Measurements from ENCODE around the gene ETFBKMT.
A peak's percentile ranks its signal among the peaks of the same experiment; 100 is the strongest.

Gene ETFBKMT, protein sequence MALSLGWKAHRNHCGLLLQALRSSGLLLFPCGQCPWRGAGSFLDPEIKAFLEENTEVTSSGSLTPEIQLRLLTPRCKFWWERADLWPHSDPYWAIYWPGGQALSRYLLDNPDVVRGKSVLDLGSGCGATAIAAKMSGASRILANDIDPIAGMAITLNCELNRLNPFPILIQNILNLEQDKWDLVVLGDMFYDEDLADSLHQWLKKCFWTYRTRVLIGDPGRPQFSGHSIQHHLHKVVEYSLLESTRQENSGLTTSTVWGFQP

DNA sequence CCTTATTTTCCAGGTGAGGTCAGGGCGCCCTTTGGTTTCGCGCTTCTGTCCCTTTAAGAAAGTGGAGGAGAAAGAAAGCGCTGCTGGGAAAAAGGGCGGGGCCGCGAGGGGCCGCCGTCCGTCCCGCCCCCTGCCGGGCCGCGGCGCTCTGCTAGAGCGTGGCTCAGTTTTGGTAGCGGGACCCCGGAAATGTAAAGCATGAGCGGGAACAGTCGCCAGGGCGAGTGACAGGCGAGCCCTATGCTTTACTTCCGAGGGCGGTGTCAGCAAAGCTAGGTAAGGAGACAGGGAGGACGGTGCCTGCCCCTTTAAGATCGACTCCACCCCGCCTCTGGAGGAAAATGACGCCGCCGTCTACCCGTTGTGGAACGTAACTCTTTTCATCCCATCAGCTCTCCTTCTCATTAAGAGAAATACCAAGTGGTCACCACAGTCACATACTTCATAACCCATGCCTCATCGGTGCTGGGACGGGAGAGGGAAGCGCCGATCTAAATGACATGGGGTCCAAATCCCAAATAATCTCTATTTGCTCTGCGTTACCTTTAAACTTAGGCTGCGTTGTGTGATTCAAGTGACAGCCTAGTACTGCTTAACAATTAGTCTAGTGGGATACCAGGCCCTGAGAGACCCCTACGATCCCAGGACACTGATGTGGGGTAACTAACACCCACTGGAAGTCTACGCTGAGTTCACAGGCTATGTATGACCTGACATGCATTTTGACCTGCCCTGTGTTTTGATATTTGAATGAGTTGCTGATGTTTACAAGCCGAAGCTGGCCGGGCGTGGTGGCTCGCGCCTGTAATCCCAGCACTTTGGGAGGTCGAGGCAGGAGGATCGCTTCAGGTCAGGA is at the start of gene ETFBKMT:
Gene ETFBKMT, plus strand, starts transcription at position 602 of the 856 bp plus-strand sequence. CDS start 2,266 bp downstream, outside the sequence.
- FAIRE-seq (no peak), DNase-seq (ENCODE audit: low spot score) (peak; percentile 89)

DNA sequence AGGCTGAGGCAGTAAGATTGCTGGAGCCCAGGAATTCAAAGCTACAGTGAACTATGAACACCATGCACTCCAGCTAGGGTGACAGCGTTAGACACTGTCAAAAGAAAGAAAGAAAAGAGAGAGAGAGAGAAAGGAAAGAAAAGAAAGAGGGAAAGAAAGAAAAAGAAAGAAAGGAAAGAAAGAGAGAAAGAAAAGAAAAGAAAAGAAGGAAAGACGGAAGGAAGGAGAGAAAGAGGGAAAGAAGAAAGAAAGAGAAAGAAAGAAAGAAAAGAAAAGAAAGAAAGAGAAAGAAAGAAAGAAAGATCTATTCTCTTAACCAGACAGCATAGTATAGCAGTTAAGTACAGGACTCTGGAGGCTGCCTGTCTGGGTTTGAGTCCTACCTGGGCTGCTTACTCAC is 46.7 kb upstream of the ETFBKMT start:
- DNase-seq (ENCODE audit: low spot score) (no peak), FAIRE-seq (no peak)

DNA sequence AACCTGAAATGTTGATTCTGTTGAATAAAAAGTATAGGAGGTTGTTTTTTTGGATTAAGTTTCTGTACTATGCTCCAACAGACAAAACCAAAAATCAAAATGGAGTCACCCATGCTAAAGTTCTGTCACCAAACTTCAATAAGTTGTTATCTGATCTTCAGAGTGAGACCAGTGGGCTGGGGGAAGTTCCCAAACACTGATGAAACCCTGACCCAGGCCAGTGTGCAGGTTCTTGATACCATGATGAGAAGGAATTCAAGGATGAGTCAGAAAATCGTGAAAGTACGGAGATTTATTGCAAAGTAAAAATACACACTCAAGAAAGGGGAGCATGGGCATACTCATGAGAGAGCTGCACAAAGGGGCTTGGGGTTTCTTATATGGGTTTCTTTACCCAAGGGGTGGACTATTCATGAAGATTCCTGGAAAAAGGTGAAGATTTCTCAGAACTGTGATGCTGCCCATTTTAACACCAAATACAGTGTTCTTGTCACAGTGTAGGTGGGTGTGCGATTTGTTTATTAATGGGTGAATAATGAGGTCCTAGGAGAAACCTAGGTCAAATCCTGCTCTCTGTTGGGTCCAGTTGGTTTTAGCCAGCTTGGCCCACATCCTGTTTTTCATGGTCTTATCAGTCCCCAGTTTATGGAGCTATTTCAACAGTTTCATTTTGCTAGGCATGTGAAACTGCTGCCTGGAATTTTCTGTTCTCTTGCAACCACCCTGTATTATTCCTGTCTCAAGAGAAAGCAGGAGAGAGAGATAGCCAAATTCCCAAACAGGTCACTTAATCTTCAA is 41.1 kb upstream of the ETFBKMT start:
- FAIRE-seq (no peak), DNase-seq (ENCODE audit: low spot score) (no peak)

DNA sequence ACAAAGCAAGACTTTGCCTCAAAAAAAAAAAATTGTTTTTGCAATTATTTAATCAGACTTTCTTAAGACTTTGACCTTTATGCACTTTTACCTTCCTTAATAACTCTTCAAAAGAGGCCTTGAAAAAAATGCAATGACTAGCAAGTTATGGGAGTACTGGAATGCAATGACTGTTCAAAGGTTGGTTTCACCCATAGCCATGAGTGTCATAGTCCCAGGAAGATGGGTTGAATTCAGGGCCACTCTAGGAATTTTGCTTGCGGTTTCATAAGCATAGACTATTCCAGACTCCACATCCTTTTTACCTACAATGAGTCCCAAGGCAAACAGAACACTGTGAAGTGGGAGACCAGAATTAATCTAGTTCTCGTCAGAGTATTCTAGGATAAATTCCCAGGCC is 39.2 kb upstream of the ETFBKMT start:
- FAIRE-seq (no peak), DNase-seq (ENCODE audit: low spot score) (peak; percentile 38)

DNA sequence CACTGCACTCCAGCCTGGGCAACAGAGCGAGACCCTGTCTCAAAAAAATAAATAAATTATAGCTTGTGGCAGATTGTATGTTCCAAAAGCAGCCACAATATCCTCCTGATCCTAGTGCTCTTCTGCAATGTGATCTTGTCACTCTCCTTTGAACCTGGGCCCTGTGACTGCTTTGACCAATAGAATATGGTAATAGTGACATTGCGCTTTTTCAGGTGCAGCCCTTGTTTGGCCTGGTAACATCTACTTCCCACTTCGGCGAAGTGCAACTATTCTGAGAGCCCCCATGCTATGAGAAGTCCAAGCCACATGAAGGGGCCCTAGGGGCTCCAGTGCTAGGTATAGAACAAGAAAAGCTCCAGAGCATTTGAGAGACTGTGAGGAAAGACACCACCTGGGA is 37.5 kb upstream of the ETFBKMT start:
- DNase-seq (ENCODE audit: low spot score): no peak
- no peak for FAIRE-seq

DNA sequence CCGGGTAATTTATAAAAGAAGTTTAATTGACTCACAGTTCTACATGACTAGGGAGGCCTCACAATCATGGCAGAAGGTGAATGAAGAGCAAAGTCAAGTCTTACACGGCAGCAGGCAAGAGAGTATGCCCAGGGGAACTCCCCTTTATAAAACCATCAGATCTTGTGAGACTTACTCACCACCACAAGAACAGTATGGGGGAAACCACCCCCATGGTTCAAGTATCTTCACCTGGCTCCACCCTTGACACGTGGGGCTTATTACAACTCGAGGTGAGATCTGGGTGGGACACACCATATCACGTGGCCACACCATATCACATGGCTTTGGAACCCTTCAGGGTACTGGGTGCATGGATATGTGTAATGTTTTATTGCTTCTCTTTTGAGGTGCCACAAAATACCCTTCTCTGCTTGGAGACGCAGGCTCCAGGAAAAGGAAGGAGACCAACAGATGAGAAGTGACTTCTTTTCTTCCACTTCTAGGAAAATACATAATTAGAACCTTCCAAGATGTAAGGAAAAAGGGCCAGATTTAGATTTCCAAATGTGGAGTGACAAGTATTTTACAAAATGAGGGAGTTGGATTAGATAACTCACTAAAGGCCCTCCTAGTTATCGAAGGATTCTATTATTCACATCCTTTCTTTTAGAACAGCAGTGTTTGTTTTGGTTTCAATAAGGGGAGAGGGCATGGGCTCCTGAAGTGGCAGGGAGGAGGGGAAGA is 33.1 kb upstream of the ETFBKMT start:
- FAIRE-seq: no peak
- no peak for DNase-seq (ENCODE audit: low spot score)

DNA sequence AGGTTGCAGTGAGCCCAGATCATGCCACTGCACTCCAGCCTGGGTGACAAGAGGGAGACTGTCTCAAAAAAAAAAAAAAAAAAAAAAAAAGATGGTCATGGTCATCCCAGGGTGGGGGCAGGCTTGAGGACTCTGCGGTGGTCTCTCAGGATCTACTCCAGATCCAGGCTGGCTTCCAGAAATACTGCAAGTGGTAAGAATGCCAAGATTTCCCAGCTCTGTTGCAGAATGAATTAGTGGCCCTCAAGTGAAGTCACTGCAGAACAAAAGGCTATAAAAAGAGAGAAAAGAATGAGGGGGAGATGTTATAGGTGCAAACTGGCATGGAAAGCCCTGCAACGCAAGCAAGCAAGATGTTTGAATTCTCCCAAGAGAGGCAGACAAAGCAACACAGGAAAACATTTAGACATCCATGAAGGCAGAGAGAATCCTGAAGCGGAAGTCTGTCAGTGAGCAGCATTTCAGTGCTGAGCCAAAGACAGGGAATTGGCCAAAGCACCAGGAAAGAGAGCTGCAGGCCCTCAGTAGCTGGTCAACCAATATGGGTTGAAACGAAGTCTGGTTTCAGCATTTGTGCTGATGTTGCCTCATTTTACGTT is 31.9 kb upstream of the ETFBKMT start:
- DNase-seq (ENCODE audit: low spot score): no peak
- FAIRE-seq: no peak

DNA sequence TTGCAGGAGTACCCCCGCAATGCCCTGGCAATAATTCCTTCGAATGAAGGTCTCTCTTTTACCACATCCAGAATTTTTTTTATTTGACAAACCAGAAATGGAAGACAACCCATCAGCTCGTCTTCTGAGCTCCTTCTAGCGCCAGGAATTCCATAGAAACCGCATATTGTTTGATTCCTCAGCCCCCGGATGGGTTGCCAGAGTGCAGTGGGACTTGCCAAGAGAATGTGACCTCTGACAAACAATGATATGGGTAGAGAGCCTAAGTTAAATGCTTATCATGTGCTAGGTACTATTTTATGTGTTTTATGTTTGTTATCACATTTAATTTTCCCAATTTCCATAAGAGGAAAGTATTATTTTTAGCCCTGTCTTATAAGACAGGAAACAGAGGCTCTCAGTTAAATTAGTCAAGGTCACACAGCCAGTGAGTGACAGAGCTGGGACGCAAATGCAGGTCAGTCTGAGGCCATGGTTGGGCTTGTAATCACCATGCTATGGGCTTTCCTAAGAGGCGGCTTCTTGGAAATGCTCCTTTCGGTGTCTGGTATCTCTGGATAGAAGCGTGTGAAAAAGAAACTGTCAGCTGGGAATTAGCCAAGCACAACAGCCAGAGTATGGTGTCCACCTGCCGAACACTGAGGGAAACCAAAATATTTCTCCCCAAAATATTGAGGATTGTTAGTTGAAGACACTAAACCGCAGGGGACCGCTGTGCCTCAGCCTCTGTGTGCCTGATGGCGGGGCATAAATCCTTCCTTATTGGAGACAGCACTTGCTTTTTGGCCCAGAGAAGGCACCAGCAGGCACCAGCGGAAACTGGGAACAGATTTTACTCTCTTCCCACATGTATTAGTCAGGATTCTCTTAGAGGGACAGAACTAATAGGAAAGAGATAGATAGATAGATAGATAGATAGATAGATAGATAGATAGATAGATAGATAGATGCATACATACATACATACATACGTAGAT is 29.4 kb upstream of the ETFBKMT start:
- no peak for DNase-seq (ENCODE audit: low spot score)
- FAIRE-seq: no peak

DNA sequence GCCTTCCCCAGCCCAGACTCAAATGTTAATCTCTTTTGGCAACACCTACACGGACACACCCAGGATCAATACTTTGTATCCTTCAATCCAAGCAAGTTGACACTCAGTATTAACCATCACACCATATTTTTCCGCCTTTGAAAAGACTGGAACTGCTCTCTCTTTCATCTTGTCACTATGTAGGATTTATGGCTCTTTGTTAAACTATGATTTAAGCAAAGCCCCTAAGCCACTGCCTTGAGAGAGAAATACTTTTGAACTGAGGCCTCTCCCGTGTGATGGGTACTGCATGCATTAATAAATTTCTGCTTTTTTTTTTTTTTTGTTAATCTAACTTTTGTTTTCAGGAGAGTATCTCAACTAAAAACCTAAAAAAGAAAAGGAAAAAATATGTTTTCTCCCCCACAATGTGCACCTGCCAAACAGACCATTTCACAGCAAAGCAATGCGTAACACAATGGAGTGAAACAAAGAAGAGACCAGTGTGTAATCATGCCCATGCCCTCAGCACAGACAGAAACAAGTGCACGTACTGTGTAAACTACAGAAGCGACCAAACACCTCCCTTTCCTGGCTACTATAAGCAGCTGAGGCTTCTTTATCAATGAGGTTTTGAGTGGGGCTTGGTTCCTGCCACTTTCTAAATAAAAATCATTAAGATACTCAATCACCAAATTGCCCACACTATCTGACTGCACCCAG is 28.3 kb upstream of the ETFBKMT start:
- no peak for FAIRE-seq

DNA sequence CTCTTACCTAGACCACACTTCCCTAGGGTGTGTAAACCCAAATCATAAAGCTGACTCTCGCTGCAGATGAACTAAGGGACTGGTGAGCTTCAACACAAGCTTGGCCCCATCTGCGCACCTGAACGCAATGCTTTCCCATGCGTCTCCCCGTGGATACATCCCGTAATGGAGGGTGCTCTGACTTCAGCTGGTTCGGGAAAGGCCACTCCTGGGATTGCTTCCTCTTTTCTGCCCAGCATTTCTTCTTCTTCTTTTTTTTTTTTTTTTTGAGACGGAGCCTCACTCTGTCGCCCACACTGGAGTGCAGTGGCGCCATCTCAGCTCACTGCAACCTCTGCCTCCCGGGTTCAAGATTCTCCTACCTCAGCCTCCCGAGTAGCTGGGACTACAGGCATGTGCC is 27.7 kb upstream of the ETFBKMT start:
- DNase-seq (ENCODE audit: low spot score) (no peak), FAIRE-seq (no peak)

More for the DNA sequence above, 28.3 kb upstream of the ETFBKMT start:
- DNase-seq (ENCODE audit: low spot score): no peak

DNA sequence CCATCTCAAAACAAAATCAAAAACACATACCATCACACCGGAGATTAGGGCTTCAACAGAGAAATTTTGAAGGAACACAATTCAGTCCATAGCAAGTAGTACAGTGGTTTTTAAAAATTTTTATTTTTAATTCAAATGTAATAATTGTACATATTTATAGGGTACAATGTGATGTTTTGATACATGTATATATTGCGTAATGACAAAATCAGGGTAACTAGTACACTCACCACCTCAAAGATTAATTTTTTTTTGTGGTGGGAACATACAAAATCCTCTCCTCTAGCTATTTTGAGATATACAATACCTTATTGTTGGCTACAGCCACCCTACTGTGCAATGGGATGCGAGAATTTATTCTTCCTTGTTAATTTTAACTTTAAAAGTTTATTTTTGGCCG is 26.0 kb upstream of the ETFBKMT start:
- DNase-seq (ENCODE audit: low spot score) (no peak), FAIRE-seq (no peak)

DNA sequence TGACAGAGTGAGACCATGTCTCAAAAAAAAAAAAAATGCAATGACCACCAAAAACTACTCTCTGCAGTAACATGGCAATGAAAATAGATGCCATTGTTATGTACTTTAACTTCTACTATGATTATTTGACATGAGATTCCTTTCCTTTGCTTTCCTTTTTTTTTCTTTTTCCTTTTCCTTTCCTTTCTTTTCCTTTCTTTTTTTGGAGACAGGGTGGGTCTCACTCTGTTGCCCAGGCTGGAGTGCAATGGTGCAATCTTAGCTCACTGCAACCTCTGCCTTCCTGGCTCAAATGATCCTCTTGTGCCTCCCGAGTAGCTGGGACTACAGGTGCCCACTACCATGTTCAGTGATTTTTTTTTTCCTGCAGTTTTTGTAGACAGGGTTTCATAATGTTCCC is 24.9 kb upstream of the ETFBKMT start:
- FAIRE-seq: no peak
- DNase-seq (ENCODE audit: low spot score): no peak

DNA sequence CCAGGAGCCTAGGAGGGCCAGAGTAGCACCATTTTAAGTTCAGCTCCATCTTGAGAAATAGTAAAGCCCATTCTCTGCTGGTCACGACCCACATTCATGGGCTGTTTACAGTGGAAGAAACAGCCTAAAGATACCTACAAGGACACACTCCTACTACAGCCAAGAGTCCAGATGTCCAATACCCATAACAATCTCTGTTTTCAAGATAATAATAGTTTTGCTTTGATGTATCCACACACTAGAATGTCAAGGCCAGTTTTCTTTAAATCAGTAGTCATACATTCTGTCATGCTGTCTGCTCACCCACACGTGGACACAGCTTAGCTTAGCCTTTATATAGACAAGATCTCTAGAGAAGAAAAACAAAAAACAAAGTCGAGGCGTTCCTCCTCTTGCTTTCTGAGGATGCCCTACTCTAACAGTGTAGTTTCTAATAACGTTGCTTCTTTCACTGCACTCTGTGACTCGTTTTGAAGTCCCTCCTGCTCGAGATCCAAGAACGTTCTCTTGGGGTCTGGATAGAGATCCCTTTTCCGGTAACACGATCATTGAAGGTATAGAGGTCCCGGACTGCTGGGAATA is 17.9 kb upstream of the ETFBKMT start:
- DNase-seq (ENCODE audit: low spot score) (no peak), FAIRE-seq (no peak)

DNA sequence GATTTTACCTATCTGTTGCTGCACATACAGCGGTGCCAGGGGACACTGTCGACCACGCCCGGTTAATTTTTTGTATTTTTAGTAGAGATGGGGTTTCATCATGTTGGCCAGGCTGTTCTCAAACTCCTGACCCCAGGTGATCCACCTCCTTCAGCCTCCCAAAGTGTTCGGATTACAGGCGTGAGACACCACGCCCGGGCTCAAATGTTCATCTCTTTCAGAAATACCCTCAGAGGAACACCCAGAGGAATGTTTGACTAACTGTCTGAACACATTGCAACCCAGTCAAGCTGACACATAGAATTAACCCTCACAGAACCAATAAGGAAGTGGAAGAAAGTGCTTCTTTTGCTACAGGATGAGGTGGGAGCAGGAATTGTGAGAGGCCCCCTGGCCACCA is 15.0 kb upstream of the ETFBKMT start:
- FAIRE-seq (no peak), DNase-seq (ENCODE audit: low spot score) (no peak)

DNA sequence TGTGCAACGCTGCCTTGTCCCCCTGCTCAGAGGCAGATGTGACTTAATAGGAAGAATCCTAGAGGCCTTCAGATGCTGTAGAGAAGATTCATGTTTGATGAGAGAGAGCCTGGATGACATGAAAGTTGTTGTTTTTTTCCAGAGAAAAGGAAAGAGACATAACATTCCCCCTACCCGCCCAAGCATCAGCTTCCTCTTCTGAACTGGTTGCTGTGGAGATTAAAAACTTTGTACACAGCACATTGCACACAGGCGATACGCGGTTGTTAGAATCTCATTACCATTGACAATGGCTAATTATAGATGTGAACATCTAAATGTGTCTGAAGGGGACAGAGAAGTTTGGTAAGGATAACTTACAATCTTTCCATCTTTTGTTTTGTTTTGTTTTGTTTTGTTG is 13.6 kb upstream of the ETFBKMT start:
- no peak for FAIRE-seq
- no peak for DNase-seq (ENCODE audit: low spot score)

DNA sequence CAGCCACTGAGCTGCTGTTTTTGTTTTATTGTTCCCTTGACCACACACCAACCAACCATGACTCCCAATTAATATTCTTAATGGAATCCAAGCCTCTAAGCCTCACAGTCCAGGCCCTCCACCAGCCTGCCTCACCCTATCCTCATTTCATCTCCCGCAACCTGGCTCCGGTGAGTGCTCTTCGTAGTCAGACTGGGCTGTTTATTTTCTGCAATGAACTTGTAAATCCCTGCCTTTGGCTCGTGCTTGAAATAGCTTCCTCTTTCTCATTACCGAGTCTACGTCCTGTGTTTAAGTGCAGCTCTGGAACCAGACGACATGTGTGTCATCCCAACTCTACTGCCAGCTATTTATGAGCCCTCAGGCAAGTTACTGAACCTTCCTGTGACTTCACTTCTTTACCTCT is 12.4 kb upstream of the ETFBKMT start:
- no peak for DNase-seq (ENCODE audit: low spot score)
- no peak for FAIRE-seq

DNA sequence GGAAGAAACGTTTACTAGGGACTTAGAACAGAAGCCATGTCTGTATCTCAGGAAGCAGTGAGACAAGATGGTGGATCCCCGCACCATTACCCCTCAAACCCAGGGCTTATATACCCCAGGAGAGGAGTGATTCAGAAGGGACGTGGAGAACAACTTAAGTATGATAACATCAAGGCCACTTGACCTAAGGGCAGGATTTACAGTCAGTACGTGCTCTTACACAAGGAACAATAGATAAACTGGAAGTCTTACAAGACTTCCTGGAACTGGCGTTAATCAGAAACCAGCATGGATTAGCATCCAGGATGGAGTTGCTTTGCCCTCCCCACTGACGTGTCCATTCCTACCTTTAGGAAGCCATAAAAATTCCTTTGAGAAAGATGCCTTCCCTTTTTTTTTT is 8.6 kb upstream of the ETFBKMT start:
- DNase-seq (ENCODE audit: low spot score): no peak
- FAIRE-seq: no peak

DNA sequence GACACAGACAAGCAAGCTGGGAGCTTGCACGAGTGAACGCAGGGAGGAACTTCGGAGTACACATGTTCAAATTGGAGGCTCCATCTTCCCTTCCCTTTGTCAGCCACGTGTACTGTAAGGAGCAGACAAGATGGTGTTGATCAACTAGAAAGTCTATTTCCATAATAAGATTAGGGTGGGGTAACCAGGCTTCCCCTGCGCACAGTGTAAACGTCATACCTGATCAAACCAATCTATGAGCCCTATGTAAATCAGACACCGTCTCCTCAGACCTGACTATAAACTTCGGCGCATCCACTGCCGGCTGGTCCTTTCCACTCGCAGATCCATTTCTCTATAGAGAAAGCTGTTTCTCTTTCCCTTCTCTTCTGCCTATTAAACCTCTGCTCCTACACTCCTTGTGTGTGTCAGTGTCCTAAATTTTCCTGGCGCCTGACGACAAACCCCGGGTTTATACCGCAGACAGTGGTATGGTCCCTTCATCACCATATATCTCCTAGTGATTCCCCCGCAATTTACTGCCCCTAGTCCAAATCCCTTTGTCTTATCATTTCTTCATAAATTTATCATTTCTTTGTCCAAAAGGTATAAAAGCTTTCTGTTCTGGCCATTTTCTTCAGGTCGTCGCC is 7.5 kb upstream of the ETFBKMT start:
- FAIRE-seq (no peak), DNase-seq (ENCODE audit: low spot score) (peak; percentile 10)
